SK-N-SH treated with all-trans-retinoic acid at 6 μM for 48 hours (cell line): Measurements from ENCODE around the gene KDM4C.

Source experiments
- ATAC-seq: fragments of 200-7000 bp; cut with Tn5 transposase; 3 replicates; pipeline ENCODE4 v1.9.1; 2020; ENCODE audit warnings: mild to moderate bottlenecking, moderate library complexity
- ARNTL ChIP-seq: fragments of 450-650 bp; formaldehyde crosslinking; IDR thresholded peaks from 2 replicates; pipeline ENCODE4 v1.5.0; 2020; ENCODE audit warnings: low read depth, mild to moderate bottlenecking, moderate library complexity, borderline replicate concordance
- CREB5 ChIP-seq: fragments of 250-450 bp; sonication (Bioruptor Pico); IDR thresholded peaks from 2 replicates; pipeline ENCODE4 v1.5.1; 2020; ENCODE audit warnings: low read depth, mild to moderate bottlenecking, moderate library complexity
- CSDC2 ChIP-seq: fragments of 250-450 bp; sonication (Bioruptor Pico); IDR thresholded peaks from 2 replicates; pipeline ENCODE4 v1.5.0; 2020; ENCODE audit warnings: mild to moderate bottlenecking, moderate library complexity
- ESRRG ChIP-seq: fragments of 250-450 bp; sonication (Bioruptor Pico); IDR thresholded peaks from 2 replicates; pipeline ENCODE4 v1.6.1; 2021; ENCODE audit warnings: mild to moderate bottlenecking
- GLIS3 ChIP-seq: fragments of 250-450 bp; sonication (Bioruptor Pico); IDR thresholded peaks from 2 replicates; pipeline ENCODE4 v1.5.0; 2020; ENCODE audit warnings: mild to moderate bottlenecking, moderate library complexity
- OSR1 ChIP-seq: fragments of 250-450 bp; sonication (Bioruptor Pico); IDR thresholded peaks from 2 replicates; pipeline ENCODE4 v1.8.0; 2022; ENCODE audit warnings: moderate library complexity, mild to moderate bottlenecking, inconsistent platforms
- PATZ1 ChIP-seq: fragments of 250-450 bp; sonication (Bioruptor Pico); IDR thresholded peaks from 2 replicates; pipeline ENCODE4 v1.8.0; 2020; ENCODE audit warnings: mild to moderate bottlenecking, moderate library complexity, borderline replicate concordance
- POU6F1 ChIP-seq: fragments of 250-450 bp; sonication (Bioruptor Pico); IDR thresholded peaks from 2 replicates; pipeline ENCODE4 v1.8.0; 2021; ENCODE audit warnings: low read depth, mild to moderate bottlenecking, moderate library complexity, borderline replicate concordance
- RARB ChIP-seq: fragments of 250-450 bp; sonication (Bioruptor Pico); IDR thresholded peaks from 2 replicates; pipeline ENCODE4 v1.8.0; 2021; ENCODE audit warnings: mild to moderate bottlenecking, moderate library complexity
- SNAI2 ChIP-seq: fragments of 250-450 bp; sonication (Bioruptor Pico); IDR thresholded peaks from 2 replicates; pipeline ENCODE4 v1.5.0; 2020; ENCODE audit warnings: mild to moderate bottlenecking, moderate library complexity
- TCF4 ChIP-seq: fragments of 250-450 bp; sonication (Bioruptor Pico); IDR thresholded peaks from 2 replicates; pipeline ENCODE4 v1.8.0; 2021; ENCODE audit warnings: mild to moderate bottlenecking, moderate library complexity, borderline replicate concordance
- TOX ChIP-seq: fragments of 250-450 bp; sonication (Bioruptor Pico); IDR thresholded peaks from 2 replicates; pipeline ENCODE4 v1.8.0; 2021; ENCODE audit warnings: mild to moderate bottlenecking, moderate library complexity, borderline replicate concordance
- ZC3H10 ChIP-seq: fragments of 250-450 bp; sonication (Bioruptor Pico); IDR thresholded peaks from 2 replicates; pipeline ENCODE4 v1.5.1; 2021; ENCODE audit warnings: mild to moderate bottlenecking, moderate library complexity
- ZFP3 ChIP-seq: fragments of 250-450 bp; sonication (Bioruptor Pico); IDR thresholded peaks from 2 replicates; pipeline ENCODE4 v1.5.0; 2020; ENCODE audit warnings: mild to moderate bottlenecking, moderate library complexity
- ZNF565 ChIP-seq: fragments of 450-650 bp; formaldehyde crosslinking; conservative IDR thresholded peaks from 2 replicates; pipeline ENCODE4 v1.5.0; 2020; ENCODE audit warnings: low read depth, mild to moderate bottlenecking, moderate library complexity
- ZNF70 ChIP-seq: fragments of 450-650 bp; formaldehyde crosslinking; IDR thresholded peaks from 2 replicates; pipeline ENCODE4 v1.5.0; 2020; ENCODE audit warnings: mild to moderate bottlenecking, moderate library complexity
- ZNF8 ChIP-seq: fragments of 450-650 bp; formaldehyde crosslinking; IDR thresholded peaks from 2 replicates; pipeline ENCODE4 v1.5.0; 2020; ENCODE audit warnings: mild to moderate bottlenecking, moderate library complexity
- TF ChIP-seq, protein P1 (sequence below): fragments of 250-450 bp; sonication (Bioruptor Pico); IDR thresholded peaks from 2 replicates; pipeline ENCODE4 v1.5.0; 2020; ENCODE audit warnings: mild to moderate bottlenecking, moderate library complexity

The KDM4C gene

GRCh38 chr9:7079051-7079450, 321.3 kb downstream of the KDM4C start (continued):
- TF ChIP-seq CREB5 (CRISPR knock-in tag) (no peak), CSDC2 (CRISPR knock-in tag) (no peak), OSR1 (CRISPR knock-in tag) (no peak), ESRRG (CRISPR knock-in tag) (no peak)
- TF ChIP-seq, protein P1, sequence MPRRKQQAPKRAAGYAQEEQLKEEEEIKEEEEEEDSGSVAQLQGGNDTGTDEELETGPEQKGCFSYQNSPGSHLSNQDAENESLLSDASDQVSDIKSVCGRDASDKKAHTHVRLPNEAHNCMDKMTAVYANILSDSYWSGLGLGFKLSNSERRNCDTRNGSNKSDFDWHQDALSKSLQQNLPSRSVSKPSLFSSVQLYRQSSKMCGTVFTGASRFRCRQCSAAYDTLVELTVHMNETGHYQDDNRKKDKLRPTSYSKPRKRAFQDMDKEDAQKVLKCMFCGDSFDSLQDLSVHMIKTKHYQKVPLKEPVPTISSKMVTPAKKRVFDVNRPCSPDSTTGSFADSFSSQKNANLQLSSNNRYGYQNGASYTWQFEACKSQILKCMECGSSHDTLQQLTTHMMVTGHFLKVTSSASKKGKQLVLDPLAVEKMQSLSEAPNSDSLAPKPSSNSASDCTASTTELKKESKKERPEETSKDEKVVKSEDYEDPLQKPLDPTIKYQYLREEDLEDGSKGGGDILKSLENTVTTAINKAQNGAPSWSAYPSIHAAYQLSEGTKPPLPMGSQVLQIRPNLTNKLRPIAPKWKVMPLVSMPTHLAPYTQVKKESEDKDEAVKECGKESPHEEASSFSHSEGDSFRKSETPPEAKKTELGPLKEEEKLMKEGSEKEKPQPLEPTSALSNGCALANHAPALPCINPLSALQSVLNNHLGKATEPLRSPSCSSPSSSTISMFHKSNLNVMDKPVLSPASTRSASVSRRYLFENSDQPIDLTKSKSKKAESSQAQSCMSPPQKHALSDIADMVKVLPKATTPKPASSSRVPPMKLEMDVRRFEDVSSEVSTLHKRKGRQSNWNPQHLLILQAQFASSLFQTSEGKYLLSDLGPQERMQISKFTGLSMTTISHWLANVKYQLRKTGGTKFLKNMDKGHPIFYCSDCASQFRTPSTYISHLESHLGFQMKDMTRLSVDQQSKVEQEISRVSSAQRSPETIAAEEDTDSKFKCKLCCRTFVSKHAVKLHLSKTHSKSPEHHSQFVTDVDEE (CRISPR knock-in tag): no peak

- TF ChIP-seq OSR1 (CRISPR knock-in tag) (no peak), RARB (CRISPR knock-in tag) (no peak), TOX (CRISPR knock-in tag) (no peak), POU6F1 (no peak), ZNF70 (CRISPR knock-in tag) (no peak), CSDC2 (CRISPR knock-in tag) (no peak), ARNTL (CRISPR knock-in tag) (no peak), ZNF8 (CRISPR knock-in tag) (no peak)
- TF ChIP-seq, protein P1 (CRISPR knock-in tag): no peak
- ATAC-seq: no peak
Measured at GRCh38 chr9:7081065-7081600, 323.4 kb downstream of the KDM4C start.

DNA sequence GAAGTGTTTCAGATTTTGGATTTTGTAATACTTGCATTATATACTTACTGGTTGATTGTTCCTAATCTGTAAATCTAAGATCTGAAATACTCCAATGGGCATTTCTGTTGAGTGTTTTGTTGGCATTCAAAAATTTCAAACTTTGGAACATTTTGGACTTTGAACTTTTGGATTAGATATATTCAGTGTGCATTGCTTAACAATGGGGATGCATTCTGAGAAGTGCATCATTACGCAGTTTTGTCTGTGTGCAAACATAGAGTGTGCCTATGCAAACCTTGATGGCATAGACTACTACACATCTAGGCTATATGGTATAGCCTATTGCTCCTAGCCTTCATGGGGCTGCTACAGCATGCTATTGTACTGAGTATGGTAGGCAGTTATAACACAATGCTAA, 325.4 kb downstream of the KDM4C start:
- TF ChIP-seq ZC3H10 (CRISPR knock-in tag): no peak
- no peak for TF ChIP-seq TCF4 (CRISPR knock-in tag)
- ATAC-seq: no peak

- no peak for ATAC-seq
- TF ChIP-seq ZFP3 (CRISPR knock-in tag) (no peak), GLIS3 (CRISPR knock-in tag) (no peak), POU6F1 (no peak), TCF4 (CRISPR knock-in tag) (no peak), PATZ1 (CRISPR knock-in tag) (no peak), OSR1 (CRISPR knock-in tag) (no peak), ZNF565 (no peak), ZNF70 (CRISPR knock-in tag) (no peak), CSDC2 (CRISPR knock-in tag) (no peak), ESRRG (CRISPR knock-in tag) (no peak), ZC3H10 (CRISPR knock-in tag) (no peak), CREB5 (CRISPR knock-in tag) (no peak), SNAI2 (no peak)
Measured at GRCh38 chr9:7085357-7085756, 327.6 kb downstream of the KDM4C start.
